K562 (cell line): ENCODE results near the gene COMMD1. TPM values are rescaled to one million over a fixed set of nuclear protein-coding genes. Genes with fewer than 3 reads are reported as not detected.

ENCODE experiments used
- ATAC-seq: fragments of 200-7000 bp; cut with Tn5 transposase; 3 replicates; pipeline ENCODE4 v1.9.1; 2020; ENCODE audit warnings: moderate library complexity
- BruUV-seq: library from RNA; stranded (reverse); fragments of 400-500 nt; replicated peaks from 2 replicates; lab custom pipeline; 2021; lab: Mats Ljungman, UMichigan
- CTCF ChIA-PET: fragments of 300-600 bp; formaldehyde crosslinking; extraction: SDS; loops from one replicate; lab custom pipeline; 2021; ENCODE audit warnings: low intra/inter-chr PET ratio; lab: Yijun Ruan, JAX
- POLR2A ChIA-PET: fragments of 300-600, 350-650 bp; sonication (Branson Sonifier 250); formaldehyde crosslinking; extraction: SDS; loops from one replicate; lab custom pipeline; 2021; ENCODE audit warnings: antibody characterized with exemption, inconsistent platforms; lab: Yijun Ruan, JAX
- DNase-seq, 4 experiments: peaks; one replicate each; pipeline versions ENCODE4 v3.0.0 to v3.0.0-alpha.2; 2011 to 2018; ENCODE audit warnings: low spot score in 3 of 4, mixed read lengths in 3 of 4; ENCODE audit errors: extremely low read depth in 1 of 4
- FAIRE-seq: peaks from 2 replicates; lab custom pipeline; 2011; peaks lifted over from hg19 to GRCh38; lab: Jason Lieb, UNC
- H2AFZ ChIP-seq: 2 replicates; pipeline ENCODE4 v1.6.0; 2011; ENCODE audit warnings: low read depth, low read length, control low read depth, inconsistent platforms
- H3K27ac ChIP-seq: fragments of 200-600 bp; 3 replicates; pipeline ENCODE4 v1.8.0; 2011; ENCODE audit warnings: low read depth, mild to moderate bottlenecking, control low read depth, inconsistent platforms, low read length, moderate library complexity, mixed read lengths; ENCODE audit errors: extremely low read depth
- H3K27me3 ChIP-seq, 2 experiments: fragments of 300-600 bp in 1 of 2; 2 replicates in 1 of 2; 3 replicates in 1 of 2; pipeline versions ENCODE4 v1.6.0 to v1.8.0; 2011; ENCODE audit warnings: inconsistent platforms in 2 of 2, low read length in 2 of 2, mild to moderate bottlenecking in 1 of 2, mixed read lengths in 1 of 2, moderate library complexity in 1 of 2; ENCODE audit not compliant: control insufficient read depth in 2 of 2, insufficient read depth in 2 of 2
- H3K36me3 ChIP-seq: fragments of 300-600 bp; 3 replicates; pipeline ENCODE4 v1.8.0; 2011; ENCODE audit warnings: mild to moderate bottlenecking, low read length, inconsistent platforms; ENCODE audit not compliant: control insufficient read depth, insufficient read depth
- H3K4me1 ChIP-seq, 2 experiments: fragments of 200-600 bp in 1 of 2; replicated peaks in 1 of 2; 2 replicates in 1 of 2; 3 replicates in 1 of 2; pipeline versions ENCODE4 v1.5.1 to v1.8.0; 2011; ENCODE audit warnings: inconsistent platforms in 2 of 2, low read length in 2 of 2, mild to moderate bottlenecking in 1 of 2, mixed read lengths in 1 of 2, moderate library complexity in 1 of 2; ENCODE audit not compliant: control insufficient read depth in 2 of 2, insufficient read depth in 2 of 2
- H3K4me2 ChIP-seq: 2 replicates; pipeline ENCODE4 v1.6.1; 2011; ENCODE audit warnings: low read length, control low read depth, inconsistent platforms, mixed read lengths; ENCODE audit not compliant: insufficient read depth
- H3K4me3 ChIP-seq: fragments of 200-600 bp; sonication (generic), shearing (Covaris generic); 2 replicates; pipeline ENCODE4 v1.5.1; 2016; ENCODE audit warnings: control low read depth, inconsistent platforms
- H3K79me2 ChIP-seq: fragments of 200-600 bp; 3 replicates; pipeline ENCODE4 v1.8.0; 2011; ENCODE audit warnings: low read length, inconsistent platforms; ENCODE audit not compliant: control insufficient read depth, insufficient read depth
- H3K9ac ChIP-seq, 2 experiments: 2 replicates each; pipeline versions ENCODE4 v1.6.0 to v1.6.1; 2011; ENCODE audit warnings: low read depth in 2 of 2, low read length in 2 of 2, control low read depth in 1 of 2, inconsistent platforms in 1 of 2, mild to moderate bottlenecking in 1 of 2, mixed read lengths in 1 of 2; ENCODE audit not compliant: insufficient read depth in 1 of 2
- H3K9me1 ChIP-seq: one replicate; pipeline ENCODE4 v1.6.0; 2011; ENCODE audit warnings: inconsistent platforms, mild to moderate bottlenecking, low read length, moderate library complexity; ENCODE audit not compliant: control insufficient read depth, insufficient read depth
- H3K9me3 ChIP-seq: replicated peaks from 2 replicates; pipeline ENCODE4 v1.5.1; 2011; ENCODE audit warnings: low read depth, low read length, inconsistent platforms; ENCODE audit not compliant: control insufficient read depth, insufficient read depth
- H4K20me1 ChIP-seq: replicated peaks from 2 replicates; pipeline ENCODE4 v1.6.1; 2011; ENCODE audit warnings: low read length, inconsistent platforms, mixed read lengths; ENCODE audit not compliant: control insufficient read depth, insufficient read depth
- CBX8 ChIP-seq: fragments of 200-600 bp; sonication (generic); IDR thresholded peaks from 2 replicates; pipeline ENCODE4 v1.6.1; 2012; ENCODE audit warnings: borderline replicate concordance, mixed run types, low read depth, mild to moderate bottlenecking, moderate library complexity, mixed read lengths, low read length, control low read depth, inconsistent platforms; ENCODE audit not compliant: poor library complexity, severe bottlenecking; ENCODE audit errors: extremely low read depth
- CREM ChIP-seq: IDR thresholded peaks from 2 replicates; pipeline ENCODE4 v1.6.1; 2014; ENCODE audit warnings: antibody characterized with exemption, low read depth
- RAD21 ChIP-seq, 2 experiments: fragments of 250-450 bp in 1 of 2; fragments of 450-650 bp in 1 of 2; sonication (Bioruptor Pico) in 1 of 2; formaldehyde crosslinking in 1 of 2; IDR thresholded peaks in 1 of 2; conservative IDR thresholded peaks in 1 of 2; 2 replicates each; pipeline versions ENCODE4 v1.4.0 to v1.8.0; 2020 to 2022; ENCODE audit warnings: mild to moderate bottlenecking in 2 of 2, moderate library complexity in 1 of 2
- ZBED1 ChIP-seq: IDR thresholded peaks from 2 replicates; pipeline ENCODE4 v1.6.1; 2014
- ZNF41 ChIP-seq: fragments of 250-450 bp; sonication (Bioruptor Pico); conservative IDR thresholded peaks from 2 replicates; pipeline ENCODE4 v1.4.0; 2020; ENCODE audit warnings: mild to moderate bottlenecking
- WGBS: fragments of 100-300 bp; shearing (Covaris generic); methylation state at CpG from one replicate; pipeline ENCODE4 v1.1.6; 2016; ENCODE audit warnings: low coverage, mixed read lengths; ENCODE audit not compliant: insufficient coverage; ENCODE audit errors: missing lambda C conversion rate; 5-methylcytosine and 5-hydroxymethylcytosine counted together
- in situ Hi-C: fragments of 300-500 bp; cut with MboI; formaldehyde crosslinking; loops from 4 replicates; pipeline ENCODE4 v1.15.0; 2018; ENCODE audit warnings: inconsistent platforms, mixed read lengths
- intact Hi-C: fragments of 100-400 bp; cut with micrococcal nuclease; formaldehyde crosslinking; loops from 2 replicates; pipeline ENCODE4 v1.14.2; 2022
- polyA plus RNA-seq, 8 experiments: library from polyadenylated mRNA; depleted of rRNA in 4 of 8; stranded (reverse) in 5 of 8; unstranded in 3 of 8; fragments of >200 nt; fragmentation: Nextera tagmentation in 2 of 8; fragmentation: Illumina TruSeq in 1 of 8; extraction: Ambion mirVana in 2 of 8; extraction: Trizol in 1 of 8; gene quantifications; 2 replicates each; pipeline versions ENCODE4 v1.2.1 to v1.2.3, GENCODE V29; 2011 to 2014; ENCODE audit warnings: inconsistent platforms in 1 of 8, missing spikeins in 1 of 8
- total RNA-seq, 7 experiments: library from RNA; depleted of rRNA in 6 of 7; stranded (reverse); fragments of >200 nt in 6 of 7; fragmentation: Illumina TruSeq in 2 of 7; extraction: Trizol in 2 of 7; gene quantifications; 2 replicates each; pipeline versions ENCODE4 v1.2.1 to v1.2.3, GENCODE V29; 2011 to 2021; ENCODE audit warnings: low replicate concordance in 1 of 7
- TF ChIP-seq, protein P1 (sequence below): sonication (generic); IDR thresholded peaks from 2 replicates; pipeline ENCODE4 v1.6.1; 2016

The COMMD1 gene
- total and polyA plus RNA-seq, 9 of the 15 experiments (the other 6 are each of a cell fraction or from before 2014, with no cell fraction given) = 14.4 to 77.0 (median 21.4) TPM

DNA sequence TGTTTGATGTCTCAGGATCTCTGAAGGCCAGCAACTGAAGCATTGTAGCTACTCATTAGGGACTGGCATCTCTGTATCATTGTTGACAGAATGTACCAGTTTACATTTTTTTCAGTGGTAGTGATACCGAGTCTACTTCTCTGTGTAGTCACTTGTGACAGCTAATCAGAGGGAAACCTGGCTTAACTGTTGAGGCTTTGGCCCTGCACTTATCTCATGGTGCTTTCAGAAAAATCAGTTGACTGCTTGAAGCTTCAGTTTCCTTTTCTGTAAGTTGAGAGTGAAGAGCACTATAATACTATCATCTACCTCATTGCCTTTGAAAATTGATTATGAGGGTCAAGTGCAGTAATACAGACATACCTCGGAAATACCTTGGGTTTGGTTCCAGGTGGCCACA is 90.0 kb downstream of the COMMD1 start:
- no peak overlapping the region for H3K9ac ChIP-seq
- DNase-seq (peak in 2 of 4 experiments; percentile 12 to 17), FAIRE-seq (no peak), ATAC-seq (peak; percentile 64)
- ChIA-PET POLR2A (interaction anchor here (0.6 to 1.2 kb wide), 4 partner anchors 12 to 438 kb away, joined by 3 to 4 read pairs (median 4); no protein-coding TSS in a partner anchor), CTCF (interaction anchor here (0.7 kb wide), 1 partner anchor 194 kb away, joined by 3 read pairs; no protein-coding TSS in a partner anchor)
- H4K20me1 ChIP-seq = no peaks in the 10 kb centered on the region
- TF ChIP-seq ZBED1 = no peak
- TF ChIP-seq CBX8 = no peak
- 0 out of 4 replicates have a peak, but pooled peaks of 1 of the 2 experiments have one; percentile 17 for TF ChIP-seq RAD21 (CRISPR knock-in tag; conservative IDR thresholded peaks at IDR 0.05 in 1 of 2, IDR thresholded peaks at IDR 0.05 in 1 of 2)
- TF ChIP-seq, protein P1, sequence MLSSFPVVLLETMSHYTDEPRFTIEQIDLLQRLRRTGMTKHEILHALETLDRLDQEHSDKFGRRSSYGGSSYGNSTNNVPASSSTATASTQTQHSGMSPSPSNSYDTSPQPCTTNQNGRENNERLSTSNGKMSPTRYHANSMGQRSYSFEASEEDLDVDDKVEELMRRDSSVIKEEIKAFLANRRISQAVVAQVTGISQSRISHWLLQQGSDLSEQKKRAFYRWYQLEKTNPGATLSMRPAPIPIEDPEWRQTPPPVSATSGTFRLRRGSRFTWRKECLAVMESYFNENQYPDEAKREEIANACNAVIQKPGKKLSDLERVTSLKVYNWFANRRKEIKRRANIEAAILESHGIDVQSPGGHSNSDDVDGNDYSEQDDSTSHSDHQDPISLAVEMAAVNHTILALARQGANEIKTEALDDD = peak; percentile 73
- no peak for TF ChIP-seq CREM
- 0 out of 2 replicates have a peak, but pooled peaks have one; percentile 31 for TF ChIP-seq ZNF41 (CRISPR knock-in tag)
- intact Hi-C loops = loop anchor here (1.0 to 10.0 kb wide), 2 partner anchors 219 to 302 kb away; no protein-coding TSS in a partner anchor
- H3K4me2 ChIP-seq = no peak overlapping the region
- H3K27me3 ChIP-seq = no peaks in the 10 kb centered on the region
- H3K9me3 ChIP-seq = no peaks in the 10 kb centered on the region
- H3K36me3 ChIP-seq = no peaks in the 10 kb centered on the region
- no peak overlapping the region for H2AFZ ChIP-seq
- no TSS peak for BruUV-seq
- peaks cover 0 to 12% of the 10 kb centered on the region in 2 experiments; a peak in 2 of 5 replicates for H3K4me1 ChIP-seq
- H3K4me3 ChIP-seq = no peak overlapping the region
- WGBS = 27% methylated on average over 2 of the region's 2 CpGs
- in situ Hi-C loops = no loop called here
- H3K79me2 ChIP-seq = no peaks in the 10 kb centered on the region
- H3K27ac ChIP-seq = no peak overlapping the region
- H3K9me1 ChIP-seq = no peaks in the 10 kb centered on the region
